ENCODE measurements around the gene ADM5.

ADM5 gene

DNA sequence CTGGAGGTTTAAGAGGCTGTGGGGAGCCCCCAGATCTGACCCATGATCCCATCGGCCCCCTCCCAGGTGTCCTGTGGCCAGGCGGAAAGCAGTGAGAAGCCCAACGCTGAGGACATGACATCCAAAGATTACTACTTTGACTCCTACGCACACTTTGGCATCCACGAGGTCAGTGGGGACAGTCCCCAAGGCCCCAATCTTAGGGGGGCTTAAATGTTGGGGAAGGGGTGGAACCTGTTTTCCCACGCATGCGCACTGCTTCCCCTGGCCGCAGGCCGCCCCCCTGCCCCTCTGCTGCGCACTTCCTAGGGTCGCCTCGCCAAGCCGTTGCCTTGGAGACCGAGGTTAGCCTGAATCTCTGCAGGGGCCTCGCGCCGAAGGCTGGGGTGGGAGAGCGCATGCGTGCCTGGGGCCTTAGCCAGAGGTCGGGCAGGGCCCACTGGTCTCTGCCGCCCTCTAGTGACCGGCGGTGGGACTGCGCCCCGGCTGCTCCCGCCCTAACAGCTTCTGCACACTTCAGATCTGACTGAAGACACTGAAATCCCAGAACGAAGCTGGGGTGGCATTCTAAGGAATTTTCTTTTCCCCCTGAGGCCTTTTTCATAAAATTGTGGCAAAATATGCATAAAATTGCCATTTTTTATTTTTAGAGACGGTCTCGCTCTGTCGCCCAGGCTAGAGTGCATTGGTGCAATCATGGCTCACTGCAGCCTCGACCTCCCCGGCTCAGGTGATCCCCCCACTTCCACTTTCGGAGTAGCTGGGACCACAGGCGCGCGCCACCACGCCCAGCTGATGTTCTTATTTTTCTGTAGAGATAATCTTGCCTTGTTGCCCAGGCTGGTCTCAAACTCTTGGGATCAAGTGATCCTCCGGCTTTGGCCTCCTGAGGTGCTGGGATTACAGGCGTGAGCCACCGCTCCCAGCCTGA is 8.7 kb upstream of the ADM5 start:
- peak overlapping the region; percentile 28; the same call in 1 of the 2 replicates for H3K27ac ChIP-seq (replicated peaks)
- H3K4me3 ChIP-seq (replicated peaks; ENCODE audit: insufficient read depth, low read length), result no peak overlapping the region
- DNase-seq (ENCODE audit: low read depth in 1 of 2, low spot score in 1 of 2), result peak in 1 of 2 experiments; percentile 89
- H3K27me3 ChIP-seq (ENCODE audit: insufficient read depth, poor library complexity, severe bottlenecking), result no peaks in the 10 kb centered on the region
- TF ChIP-seq, protein P1, sequence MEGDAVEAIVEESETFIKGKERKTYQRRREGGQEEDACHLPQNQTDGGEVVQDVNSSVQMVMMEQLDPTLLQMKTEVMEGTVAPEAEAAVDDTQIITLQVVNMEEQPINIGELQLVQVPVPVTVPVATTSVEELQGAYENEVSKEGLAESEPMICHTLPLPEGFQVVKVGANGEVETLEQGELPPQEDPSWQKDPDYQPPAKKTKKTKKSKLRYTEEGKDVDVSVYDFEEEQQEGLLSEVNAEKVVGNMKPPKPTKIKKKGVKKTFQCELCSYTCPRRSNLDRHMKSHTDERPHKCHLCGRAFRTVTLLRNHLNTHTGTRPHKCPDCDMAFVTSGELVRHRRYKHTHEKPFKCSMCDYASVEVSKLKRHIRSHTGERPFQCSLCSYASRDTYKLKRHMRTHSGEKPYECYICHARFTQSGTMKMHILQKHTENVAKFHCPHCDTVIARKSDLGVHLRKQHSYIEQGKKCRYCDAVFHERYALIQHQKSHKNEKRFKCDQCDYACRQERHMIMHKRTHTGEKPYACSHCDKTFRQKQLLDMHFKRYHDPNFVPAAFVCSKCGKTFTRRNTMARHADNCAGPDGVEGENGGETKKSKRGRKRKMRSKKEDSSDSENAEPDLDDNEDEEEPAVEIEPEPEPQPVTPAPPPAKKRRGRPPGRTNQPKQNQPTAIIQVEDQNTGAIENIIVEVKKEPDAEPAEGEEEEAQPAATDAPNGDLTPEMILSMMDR (IDR thresholded peaks at IDR 0.05; ENCODE audit: insufficient read depth, low read length), result peak; percentile 98
- TF ChIP-seq POLR2AphosphoS5 (IDR thresholded peaks at IDR 0.05; ENCODE audit: low read depth), result no peak

DNA sequence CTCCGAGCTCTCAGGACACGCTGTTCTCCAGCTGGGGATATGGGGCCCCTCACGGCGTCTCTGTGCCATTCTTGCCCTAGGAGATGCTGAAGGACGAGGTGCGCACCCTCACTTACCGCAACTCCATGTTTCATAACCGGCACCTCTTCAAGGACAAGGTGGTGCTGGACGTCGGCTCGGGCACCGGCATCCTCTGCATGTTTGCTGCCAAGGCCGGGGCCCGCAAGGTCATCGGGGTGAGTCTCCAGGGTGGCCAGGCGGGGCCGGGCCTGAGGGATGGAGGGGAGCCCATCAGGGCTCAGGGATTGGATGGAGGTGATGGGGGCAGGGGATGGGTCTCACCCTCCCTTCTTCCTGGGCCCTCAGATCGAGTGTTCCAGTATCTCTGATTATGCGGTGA is 7.6 kb upstream of the ADM5 start:
- Histone ChIP-seq H3K4me3 (replicated peaks; ENCODE audit: insufficient read depth, low read length) (no peak overlapping the region), H3K27me3 (ENCODE audit: insufficient read depth, poor library complexity, severe bottlenecking) (no peaks in the 10 kb centered on the region), H3K27ac (replicated peaks) (no peak overlapping the region)
- DNase-seq (ENCODE audit: low read depth in 1 of 2, low spot score in 1 of 2), result no peak
- TF ChIP-seq, protein P2, sequence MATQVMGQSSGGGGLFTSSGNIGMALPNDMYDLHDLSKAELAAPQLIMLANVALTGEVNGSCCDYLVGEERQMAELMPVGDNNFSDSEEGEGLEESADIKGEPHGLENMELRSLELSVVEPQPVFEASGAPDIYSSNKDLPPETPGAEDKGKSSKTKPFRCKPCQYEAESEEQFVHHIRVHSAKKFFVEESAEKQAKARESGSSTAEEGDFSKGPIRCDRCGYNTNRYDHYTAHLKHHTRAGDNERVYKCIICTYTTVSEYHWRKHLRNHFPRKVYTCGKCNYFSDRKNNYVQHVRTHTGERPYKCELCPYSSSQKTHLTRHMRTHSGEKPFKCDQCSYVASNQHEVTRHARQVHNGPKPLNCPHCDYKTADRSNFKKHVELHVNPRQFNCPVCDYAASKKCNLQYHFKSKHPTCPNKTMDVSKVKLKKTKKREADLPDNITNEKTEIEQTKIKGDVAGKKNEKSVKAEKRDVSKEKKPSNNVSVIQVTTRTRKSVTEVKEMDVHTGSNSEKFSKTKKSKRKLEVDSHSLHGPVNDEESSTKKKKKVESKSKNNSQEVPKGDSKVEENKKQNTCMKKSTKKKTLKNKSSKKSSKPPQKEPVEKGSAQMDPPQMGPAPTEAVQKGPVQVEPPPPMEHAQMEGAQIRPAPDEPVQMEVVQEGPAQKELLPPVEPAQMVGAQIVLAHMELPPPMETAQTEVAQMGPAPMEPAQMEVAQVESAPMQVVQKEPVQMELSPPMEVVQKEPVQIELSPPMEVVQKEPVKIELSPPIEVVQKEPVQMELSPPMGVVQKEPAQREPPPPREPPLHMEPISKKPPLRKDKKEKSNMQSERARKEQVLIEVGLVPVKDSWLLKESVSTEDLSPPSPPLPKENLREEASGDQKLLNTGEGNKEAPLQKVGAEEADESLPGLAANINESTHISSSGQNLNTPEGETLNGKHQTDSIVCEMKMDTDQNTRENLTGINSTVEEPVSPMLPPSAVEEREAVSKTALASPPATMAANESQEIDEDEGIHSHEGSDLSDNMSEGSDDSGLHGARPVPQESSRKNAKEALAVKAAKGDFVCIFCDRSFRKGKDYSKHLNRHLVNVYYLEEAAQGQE (IDR thresholded peaks at IDR 0.05; ENCODE audit: insufficient replicate concordance, low read depth), result no peak
- TF ChIP-seq, protein P1 (IDR thresholded peaks at IDR 0.05; ENCODE audit: insufficient read depth, low read length), result no peak
- no peak for TF ChIP-seq POLR2AphosphoS5 (IDR thresholded peaks at IDR 0.05; ENCODE audit: low read depth)
- no peak for TF ChIP-seq GABPA (IDR thresholded peaks at IDR 0.05; ENCODE audit: low read depth)
- TF ChIP-seq SPI1 (IDR thresholded peaks at IDR 0.05; ENCODE audit: borderline replicate concordance, low read depth), result no peak

DNA sequence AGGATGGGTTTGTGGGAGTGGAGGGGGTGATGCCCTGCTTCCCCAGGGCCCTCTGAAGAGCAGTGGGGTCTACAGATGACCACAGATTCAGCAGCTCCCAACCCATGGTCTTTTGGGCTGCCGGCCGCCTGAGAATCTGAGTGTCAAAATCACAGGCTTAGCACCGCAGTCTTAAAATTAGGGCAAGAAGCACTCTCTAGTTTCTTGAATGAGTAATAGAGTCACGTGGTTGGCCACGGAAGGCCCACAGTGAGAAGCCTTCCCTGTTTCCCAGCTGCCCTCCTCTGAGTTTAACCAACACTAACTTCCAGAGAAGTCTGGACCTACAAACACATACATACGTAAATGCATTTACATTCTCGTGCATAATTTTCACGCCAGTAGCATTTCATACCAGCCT is 7.1 kb upstream of the ADM5 start:
- Histone ChIP-seq H3K27me3 (ENCODE audit: insufficient read depth, poor library complexity, severe bottlenecking) (no peaks in the 10 kb centered on the region), H3K4me3 (replicated peaks; ENCODE audit: insufficient read depth, low read length) (no peak overlapping the region), H3K27ac (replicated peaks) (no peak overlapping the region)
- no peak for DNase-seq (ENCODE audit: low read depth in 1 of 2, low spot score in 1 of 2)
- no peak for TF ChIP-seq SPI1 (IDR thresholded peaks at IDR 0.05; ENCODE audit: borderline replicate concordance, low read depth)
- TF ChIP-seq, protein P2 (IDR thresholded peaks at IDR 0.05; ENCODE audit: insufficient replicate concordance, low read depth), result no peak
- TF ChIP-seq POLR2AphosphoS5 (IDR thresholded peaks at IDR 0.05; ENCODE audit: low read depth), result no peak
- TF ChIP-seq, protein P1 (IDR thresholded peaks at IDR 0.05; ENCODE audit: insufficient read depth, low read length), result no peak
- TF ChIP-seq GABPA (IDR thresholded peaks at IDR 0.05; ENCODE audit: low read depth), result no peak
